PC-3 (cell line): ENCODE data around the gene NDRG4.

Experiments
- EZH2 ChIP-seq: fragments of 300-600 bp; sonication (generic); IDR thresholded peaks from one replicate; pipeline ENCODE4 v1.6.1; 2017; ENCODE audit warnings: antibody characterized with exemption, mild to moderate bottlenecking, low read length; ENCODE audit not compliant: unreplicated experiment
- EZH2phosphoT487 ChIP-seq: fragments of 300-600 bp; sonication (generic); IDR thresholded peaks from 2 replicates; pipeline ENCODE4 v1.6.1; 2018; ENCODE audit warnings: mild to moderate bottlenecking, antibody characterized with exemption, low read length, borderline replicate concordance
- TF ChIP-seq, protein P1 (sequence below): fragments of 300-600 bp; sonication (generic); conservative IDR thresholded peaks from 2 replicates; pipeline ENCODE4 v1.5.1; 2017; ENCODE audit warnings: antibody characterized with exemption, low read depth, mild to moderate bottlenecking, low read length

- TF ChIP-seq EZH2 (no peak), EZH2phosphoT487 (no peak)
- TF ChIP-seq, protein P1, sequence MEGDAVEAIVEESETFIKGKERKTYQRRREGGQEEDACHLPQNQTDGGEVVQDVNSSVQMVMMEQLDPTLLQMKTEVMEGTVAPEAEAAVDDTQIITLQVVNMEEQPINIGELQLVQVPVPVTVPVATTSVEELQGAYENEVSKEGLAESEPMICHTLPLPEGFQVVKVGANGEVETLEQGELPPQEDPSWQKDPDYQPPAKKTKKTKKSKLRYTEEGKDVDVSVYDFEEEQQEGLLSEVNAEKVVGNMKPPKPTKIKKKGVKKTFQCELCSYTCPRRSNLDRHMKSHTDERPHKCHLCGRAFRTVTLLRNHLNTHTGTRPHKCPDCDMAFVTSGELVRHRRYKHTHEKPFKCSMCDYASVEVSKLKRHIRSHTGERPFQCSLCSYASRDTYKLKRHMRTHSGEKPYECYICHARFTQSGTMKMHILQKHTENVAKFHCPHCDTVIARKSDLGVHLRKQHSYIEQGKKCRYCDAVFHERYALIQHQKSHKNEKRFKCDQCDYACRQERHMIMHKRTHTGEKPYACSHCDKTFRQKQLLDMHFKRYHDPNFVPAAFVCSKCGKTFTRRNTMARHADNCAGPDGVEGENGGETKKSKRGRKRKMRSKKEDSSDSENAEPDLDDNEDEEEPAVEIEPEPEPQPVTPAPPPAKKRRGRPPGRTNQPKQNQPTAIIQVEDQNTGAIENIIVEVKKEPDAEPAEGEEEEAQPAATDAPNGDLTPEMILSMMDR = no peak
Observed at GRCh38 chr16:58535100-58535499, 35.2 kb downstream of the NDRG4 start.
